GF-D8 (cell line): ENCODE results near the gene RABEP1.

Source experiments
- DNase-seq: peaks from one replicate; lab custom pipeline; 2025; lab: John Stamatoyannopoulos, UW

Gene RABEP1

GRCh38 chr17:5272322-5272721 is 9.8 kb upstream of the RABEP1 start:
- no peak for DNase-seq

- DNase-seq, result no peak
Measured at GRCh38 chr17:5282642-5283217, 646 bp downstream of the RABEP1 start.

GRCh38 chr17:5283571-5284315 is 1.7 kb downstream of the RABEP1 start:
- no peak for DNase-seq

GRCh38 chr17:5284681-5285080 is 2.6 kb downstream of the RABEP1 start:
- DNase-seq, result no peak

- no peak for DNase-seq
Measured at GRCh38 chr17:5286846-5287245, 4.8 kb downstream of the RABEP1 start.

- no peak for DNase-seq
Measured at GRCh38 chr17:5291683-5292350, 9.7 kb downstream of the RABEP1 start.

GRCh38 chr17:5297245-5297644 is 15.2 kb downstream of the RABEP1 start:
- no peak for DNase-seq

- no peak for DNase-seq
Measured at GRCh38 chr17:5299383-5299782, 17.3 kb downstream of the RABEP1 start.

GRCh38 chr17:5304636-5305035 is 22.6 kb downstream of the RABEP1 start:
- no peak for DNase-seq

GRCh38 chr17:5309851-5310250 is 27.8 kb downstream of the RABEP1 start:
- no peak for DNase-seq

GRCh38 chr17:5325851-5326250 is 43.8 kb downstream of the RABEP1 start:
- DNase-seq, result no peak

- DNase-seq, result no peak
Measured at GRCh38 chr17:5329784-5330557, 47.9 kb downstream of the RABEP1 start.

GRCh38 chr17:5330981-5331380 is 48.9 kb downstream of the RABEP1 start:
- DNase-seq, result no peak

- no peak for DNase-seq
Measured at GRCh38 chr17:5331506-5331905, 49.4 kb downstream of the RABEP1 start.

GRCh38 chr17:5344914-5345313 is 62.8 kb downstream of the RABEP1 start:
- DNase-seq, result no peak

GRCh38 chr17:5352681-5353289 is 70.7 kb downstream of the RABEP1 start:
- no peak for DNase-seq

- no peak for DNase-seq
Measured at GRCh38 chr17:5354310-5354709, 72.2 kb downstream of the RABEP1 start.

- no peak for DNase-seq
Measured at GRCh38 chr17:5354886-5355415, 72.9 kb downstream of the RABEP1 start.

GRCh38 chr17:5355421-5356129 is 73.5 kb downstream of the RABEP1 start:
- no peak for DNase-seq

GRCh38 chr17:5361426-5361825 is 79.3 kb downstream of the RABEP1 start:
- DNase-seq, result no peak

GRCh38 chr17:5362162-5362811 is 80.2 kb downstream of the RABEP1 start:
- no peak for DNase-seq
